DMS79 (cell line): Measurements from ENCODE around the gene SPTB.
"Not testable (repeated sequence)": the region's sequence is repeated elsewhere in the genome, so short reads cannot be mapped to it uniquely, and the experiment has no call there.

Experiments used
- DNase-seq: peaks from one replicate; lab custom pipeline; 2025; lab: John Stamatoyannopoulos, UW

SPTB gene

DNA sequence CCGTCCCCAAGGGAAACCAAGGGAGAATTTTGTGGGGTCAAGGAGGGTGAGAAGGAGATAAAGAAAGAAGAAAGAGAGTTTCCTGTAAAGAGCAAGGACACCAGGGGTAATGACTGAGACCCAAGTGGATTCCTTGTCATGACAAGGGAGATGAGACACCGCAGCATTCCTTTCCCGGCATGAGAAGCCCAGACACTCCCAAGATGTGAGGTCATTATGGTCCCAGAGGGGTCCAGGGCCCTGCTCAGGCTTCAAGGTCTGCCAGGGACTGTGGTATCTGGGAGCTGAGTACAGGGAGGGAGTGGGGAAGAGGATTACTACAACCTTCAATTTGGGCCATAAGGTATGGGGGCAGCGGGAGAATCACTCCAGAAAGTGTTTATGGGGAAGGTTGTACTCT lies 58.1 kb downstream of the SPTB start:
- DNase-seq, result no peak

DNA sequence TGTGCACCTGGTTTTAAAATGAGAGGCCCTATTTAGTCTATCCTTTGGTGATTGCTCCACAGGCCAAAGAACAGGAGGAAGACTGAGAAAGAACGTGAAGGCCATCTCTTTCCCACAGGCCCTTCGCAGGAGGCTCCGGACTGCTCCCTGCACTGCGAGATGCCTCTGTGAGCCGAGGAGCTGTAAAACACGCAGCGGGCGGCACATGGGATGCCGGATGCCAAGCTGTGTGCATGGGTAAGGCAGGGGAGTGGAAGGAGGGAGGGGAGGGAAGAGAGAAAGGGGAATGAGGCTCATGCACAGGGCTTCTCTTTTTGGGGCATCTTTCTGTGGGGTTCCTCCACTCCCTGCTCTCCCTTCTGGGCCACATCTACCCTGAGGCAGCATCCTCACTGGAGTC lies 61.6 kb downstream of the SPTB start:
- no peak for DNase-seq

DNA sequence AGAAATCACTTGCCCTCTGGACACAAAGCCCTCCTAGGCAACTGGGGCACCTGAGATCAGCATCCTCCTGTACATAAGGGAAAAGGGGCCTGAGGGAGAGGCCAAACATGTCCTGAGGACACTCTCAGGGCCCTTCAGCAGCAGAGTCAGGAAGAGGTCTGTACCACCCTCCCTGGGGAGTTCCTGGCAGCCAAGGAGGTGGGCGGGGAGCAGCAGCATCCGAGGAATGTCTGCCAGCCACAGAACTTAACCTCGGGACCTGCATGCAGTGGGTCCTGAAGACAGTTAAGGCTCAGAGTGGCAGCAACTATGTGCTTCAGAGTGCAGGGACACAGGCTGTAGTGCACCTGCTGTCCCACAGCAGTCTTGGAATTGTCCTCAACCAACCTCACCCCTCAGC lies 62.1 kb downstream of the SPTB start:
- no peak for DNase-seq

DNA sequence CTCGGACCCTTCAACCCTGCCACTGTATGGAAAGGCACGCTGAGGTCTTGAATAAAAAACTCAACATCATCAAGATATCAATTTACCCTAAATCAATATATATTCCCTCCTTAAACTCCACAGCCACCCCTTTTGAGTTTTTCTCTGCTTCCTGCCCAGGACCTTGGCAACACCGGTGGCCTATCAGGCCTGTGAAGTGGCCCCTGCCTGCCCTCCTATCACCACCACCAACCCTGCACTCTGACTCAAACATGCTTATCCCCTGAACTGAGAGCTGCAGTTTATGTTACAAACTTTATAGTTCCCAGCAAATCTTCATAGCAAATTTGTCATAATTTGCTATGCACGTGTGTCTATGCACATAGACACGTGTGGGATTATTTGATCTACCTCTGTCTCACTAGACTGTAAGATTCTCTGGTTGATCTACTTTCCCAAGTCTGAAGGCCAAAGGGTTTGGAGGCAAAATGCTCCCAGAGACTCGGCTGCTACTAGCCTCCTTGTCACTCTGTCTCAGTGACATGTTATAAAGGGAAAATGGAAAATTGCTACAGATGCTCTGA lies 63.4 kb downstream of the SPTB start:
- no peak for DNase-seq

DNA sequence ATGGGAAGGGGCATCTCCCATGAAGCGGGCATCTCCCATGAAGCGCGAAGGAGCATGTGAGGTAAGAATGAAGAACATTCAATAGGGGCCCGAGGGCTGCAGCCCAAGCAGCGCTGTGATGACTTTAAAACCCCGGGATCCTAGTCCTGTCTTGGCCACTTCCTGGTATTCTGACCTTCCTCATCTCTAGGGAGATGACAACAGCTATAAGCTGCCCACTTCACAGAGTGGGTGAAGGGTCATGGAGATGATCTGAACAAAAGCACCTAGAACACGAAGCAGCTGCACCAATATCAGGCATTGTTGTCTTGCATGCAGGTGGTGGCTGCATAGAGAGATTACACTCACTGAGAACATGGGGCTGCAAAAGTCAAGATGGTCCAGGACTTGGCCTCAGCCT lies 64.5 kb downstream of the SPTB start:
- no peak for DNase-seq

DNA sequence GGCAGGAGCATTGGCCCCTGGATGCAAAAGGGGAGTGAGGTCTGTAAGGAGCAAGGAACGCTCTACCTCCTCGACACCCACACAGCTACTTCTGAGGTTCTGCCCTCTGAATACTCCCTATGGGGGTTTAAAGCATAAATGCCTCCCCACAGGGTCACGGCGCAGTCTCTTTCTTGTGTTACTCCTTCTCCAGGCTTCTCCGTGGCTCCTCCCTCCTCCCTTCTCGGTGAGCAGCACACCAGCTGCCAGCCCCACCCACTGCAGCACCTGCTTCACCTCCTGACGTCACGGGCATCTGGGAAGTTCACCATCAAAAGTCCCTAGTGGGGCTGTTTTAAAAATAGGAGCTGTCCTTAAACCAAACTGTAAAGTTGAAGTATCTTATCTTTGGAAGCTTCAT lies 67.3 kb downstream of the SPTB start:
- DNase-seq, result peak; percentile 92

DNA sequence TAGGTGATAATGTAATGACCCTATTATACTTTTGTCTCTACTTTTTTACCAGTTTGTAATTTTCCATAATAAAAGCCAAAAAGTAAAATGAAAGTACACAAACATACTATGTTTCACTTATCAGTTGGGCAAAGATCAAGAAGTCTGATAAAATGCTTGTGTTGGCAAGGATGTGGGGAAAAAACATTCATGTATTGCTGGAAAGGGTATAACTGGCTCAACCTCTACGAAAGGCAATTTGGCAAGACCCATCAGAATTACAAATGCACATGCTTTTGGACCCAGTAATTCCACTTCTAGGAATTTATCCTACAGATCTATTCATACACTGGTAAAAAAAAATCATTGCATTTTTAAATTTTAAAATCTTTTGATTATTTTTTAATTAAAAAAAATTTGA lies 68.0 kb downstream of the SPTB start:
- DNase-seq, result no peak

DNA sequence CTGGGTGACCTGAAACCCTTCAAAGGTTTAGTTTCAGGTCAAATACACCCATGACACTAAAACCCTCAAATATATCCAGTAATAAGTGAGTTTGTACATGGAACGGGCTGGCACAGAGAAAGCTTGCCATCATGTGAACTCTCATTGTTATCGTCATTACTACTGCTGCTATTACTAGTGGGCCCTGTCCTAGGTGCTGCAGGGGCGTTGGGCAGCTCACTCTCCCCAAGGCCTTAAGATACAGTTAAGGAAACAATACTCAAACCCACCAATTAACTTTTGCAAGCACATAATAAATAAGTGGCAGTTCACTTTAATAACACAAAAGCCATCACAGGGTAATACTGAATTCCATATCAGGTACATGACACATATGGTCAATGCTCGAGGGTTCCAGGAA lies 71.3 kb downstream of the SPTB start:
- DNase-seq, result no peak

DNA sequence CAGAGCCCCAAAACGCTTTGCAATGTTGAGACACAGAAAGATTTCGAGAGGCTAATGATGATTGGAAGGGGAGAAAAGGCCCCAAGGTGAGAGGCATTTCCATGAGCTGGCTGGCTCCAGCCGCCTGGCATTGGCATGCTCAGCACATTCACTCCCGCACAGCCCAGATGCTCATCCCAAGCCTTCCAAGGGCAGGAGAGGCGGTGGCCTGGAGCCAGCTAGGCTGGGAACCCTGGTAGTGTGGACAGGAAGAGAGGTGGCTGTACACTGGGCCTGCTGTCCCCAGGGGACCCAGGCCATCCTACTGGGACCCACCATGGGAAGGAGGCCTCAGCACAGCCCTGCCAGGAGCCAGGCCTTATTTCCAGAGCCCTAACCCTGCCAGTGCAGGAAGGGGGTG lies 72.2 kb downstream of the SPTB start:
- DNase-seq, result no peak

DNA sequence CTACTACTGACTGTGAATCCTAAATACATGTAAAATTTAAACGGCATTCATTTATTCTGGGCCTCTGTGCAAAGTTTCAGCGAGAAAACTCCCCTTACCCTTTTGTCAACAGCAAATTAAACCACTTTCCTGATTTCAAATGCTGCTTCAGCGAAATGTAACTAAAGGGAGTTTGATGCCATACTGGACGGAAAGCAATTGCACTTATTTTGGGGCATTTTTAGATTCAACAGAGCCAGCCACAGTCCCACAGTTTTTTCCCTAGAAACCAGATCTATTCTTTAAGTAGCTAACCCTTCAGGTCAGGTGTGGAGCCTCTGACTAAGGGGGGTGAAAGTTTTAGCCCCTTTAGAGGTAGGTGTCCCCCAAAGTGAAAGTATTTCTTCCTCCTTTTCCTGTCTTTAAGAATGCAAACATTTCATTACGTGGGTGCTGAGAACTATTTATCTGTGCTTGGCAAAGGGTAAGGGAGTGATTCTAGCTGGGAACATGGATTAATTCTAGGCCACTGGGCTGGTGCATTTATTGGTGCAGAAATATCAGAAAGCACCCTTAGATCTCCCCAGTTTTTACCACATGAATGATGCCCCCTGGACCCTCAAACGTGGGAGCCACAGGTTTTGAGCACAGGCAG lies 72.7 kb downstream of the SPTB start:
- DNase-seq, result no peak

DNA sequence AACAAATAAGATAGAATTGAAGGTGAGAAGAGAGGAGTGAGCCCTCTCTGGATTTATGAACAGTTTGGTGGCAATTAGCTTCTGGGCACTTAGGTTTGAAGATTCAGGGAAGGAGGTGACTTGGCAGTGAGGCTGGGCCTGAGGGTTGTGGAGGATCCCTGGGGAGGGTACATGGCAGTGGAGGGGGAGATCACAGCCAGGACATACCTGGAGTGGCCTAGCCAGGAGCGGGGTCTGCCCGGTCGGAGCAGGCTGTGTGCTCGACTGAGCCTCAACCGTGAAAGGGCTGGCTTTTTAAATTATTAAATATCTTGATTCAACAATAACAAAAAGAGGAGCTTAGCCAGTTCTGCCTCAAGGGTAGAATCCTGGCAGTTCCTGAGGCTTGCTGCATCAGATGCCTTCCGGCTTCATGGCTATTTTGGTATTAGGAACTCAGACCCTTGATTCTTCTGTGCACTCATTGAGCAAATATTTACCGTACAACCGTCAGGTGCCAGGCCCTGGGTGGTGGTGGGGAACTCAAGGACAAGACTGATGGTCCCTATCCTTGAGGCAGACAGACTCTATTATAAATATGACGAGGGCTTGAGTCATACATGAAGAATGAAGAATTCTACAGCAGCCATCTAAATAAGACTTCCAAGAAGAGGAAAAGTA lies 73.4 kb downstream of the SPTB start:
- DNase-seq, result peak; percentile 89

DNA sequence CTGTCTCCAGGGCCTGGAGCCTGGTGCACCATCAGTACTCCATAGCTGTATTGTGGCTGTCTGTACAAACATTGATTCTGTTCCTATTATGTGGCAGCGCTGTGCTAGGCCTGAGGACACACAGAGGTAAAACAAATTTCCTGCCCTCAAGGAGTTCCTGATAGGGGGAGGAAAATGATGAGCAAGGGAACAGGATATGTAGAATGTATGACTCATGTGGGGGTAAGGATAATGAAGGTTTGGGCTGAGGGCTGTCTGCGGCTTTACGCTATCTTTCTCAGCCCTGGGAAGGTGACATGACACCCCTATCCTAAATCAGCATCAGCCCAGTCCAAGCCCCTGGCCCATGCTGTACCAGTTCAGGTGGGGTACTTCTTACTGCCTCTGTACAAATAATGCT lies 74.1 kb downstream of the SPTB start:
- not testable (repeated sequence) for DNase-seq

DNA sequence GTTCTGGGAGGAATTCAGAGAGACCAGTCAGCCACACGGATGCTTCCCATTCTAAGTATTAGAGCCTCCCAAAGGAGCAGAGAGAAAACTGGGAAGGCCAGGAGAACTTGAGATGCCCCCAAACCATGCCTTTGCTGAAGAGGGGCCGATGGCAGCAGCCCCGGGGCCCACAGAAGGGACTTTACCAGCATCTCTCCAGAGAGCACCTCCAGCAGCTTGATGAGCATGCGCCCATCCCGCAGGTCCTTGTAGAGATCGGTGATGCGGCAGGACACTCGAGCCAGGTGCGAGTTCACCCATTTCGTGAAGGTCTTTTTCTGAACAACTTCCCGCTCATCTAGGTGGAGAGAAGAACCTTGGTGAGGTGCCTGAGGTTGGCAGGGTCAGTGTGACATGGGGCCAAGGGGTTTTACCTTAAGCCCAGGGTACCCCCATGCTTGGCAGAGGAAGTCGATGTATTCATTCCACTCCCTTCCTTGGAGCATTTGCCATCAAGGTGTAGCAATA lies 74.9 kb downstream of the SPTB start:
- DNase-seq, result no peak

DNA sequence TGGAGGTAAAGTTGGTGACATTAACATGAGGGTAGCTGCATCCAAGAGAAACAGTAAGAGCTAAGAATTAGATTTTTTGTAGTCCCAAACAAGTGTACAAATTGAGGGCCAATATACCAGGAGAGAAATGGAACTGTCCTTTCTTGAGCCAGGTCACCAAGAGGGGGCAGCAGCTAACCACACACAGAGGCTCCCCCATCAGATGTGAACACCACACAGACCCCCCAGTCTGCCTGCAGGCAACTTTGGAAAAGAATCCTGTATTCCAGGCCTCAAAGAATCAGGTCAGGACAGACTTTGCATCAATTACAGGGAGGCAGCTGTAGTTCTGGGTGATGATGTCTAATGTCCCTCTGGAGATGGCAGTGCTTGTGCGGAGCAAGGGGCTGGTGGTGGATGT lies 77.9 kb downstream of the SPTB start:
- DNase-seq, result no peak

DNA sequence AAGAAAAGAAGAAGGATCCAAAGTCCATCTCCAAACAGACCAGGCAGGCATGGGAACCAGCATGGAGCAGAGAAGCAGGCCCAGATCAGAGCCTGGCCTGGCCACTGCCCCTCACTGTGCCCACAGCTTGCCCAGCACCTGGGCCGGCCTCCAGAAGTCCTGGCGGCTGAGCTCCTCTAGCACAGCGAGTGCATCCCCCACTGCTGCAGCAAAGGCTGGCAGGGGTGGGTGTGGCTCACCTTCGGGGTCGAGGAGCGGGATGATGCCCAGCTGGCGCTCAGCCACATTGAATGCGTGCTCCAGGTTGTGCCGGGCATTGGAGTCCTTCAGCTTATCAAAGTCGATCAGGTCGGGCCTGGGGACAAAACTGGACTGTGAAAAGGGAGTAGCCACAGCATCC lies 78.7 kb downstream of the SPTB start:
- DNase-seq, result no peak

DNA sequence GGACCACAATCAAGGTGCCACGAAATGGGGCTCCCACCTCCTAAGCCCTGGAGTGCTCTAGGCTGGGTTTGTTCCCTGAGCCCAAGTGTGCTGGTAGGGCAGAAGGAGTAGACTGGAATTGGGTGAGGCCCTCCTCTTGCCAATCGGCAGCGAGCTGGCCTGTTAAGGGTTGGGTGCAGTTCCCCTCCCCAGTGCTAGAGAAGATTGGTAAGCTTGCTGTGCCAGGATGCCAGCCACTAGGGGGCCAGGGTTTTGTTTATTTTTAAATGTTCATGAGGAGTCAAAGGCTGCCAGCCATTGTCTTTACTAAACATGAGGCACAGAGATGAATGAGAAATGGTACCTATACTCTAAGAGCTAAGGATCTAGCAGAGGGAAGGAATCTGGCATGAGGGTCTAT lies 79.7 kb downstream of the SPTB start:
- no peak for DNase-seq

DNA sequence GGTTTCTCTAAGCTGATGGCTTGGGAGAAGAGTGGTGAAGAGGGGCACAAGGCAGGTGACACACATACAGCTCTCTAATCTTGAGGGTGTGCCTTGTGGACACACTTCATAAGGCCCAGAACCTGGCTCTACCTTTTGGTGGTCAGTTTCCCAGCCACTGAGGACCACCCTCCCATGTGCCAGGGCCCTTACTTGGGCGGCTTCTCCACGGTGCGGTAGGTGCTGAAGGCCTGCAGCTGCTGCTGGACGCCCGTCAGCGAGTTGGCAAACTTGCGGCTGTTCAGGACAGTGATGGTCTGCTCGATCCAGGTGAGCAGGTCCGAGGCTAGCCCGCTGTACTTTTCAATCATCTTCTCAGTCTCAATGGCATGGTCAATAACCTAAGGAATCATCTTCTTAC lies 80.2 kb downstream of the SPTB start:
- DNase-seq, result no peak

DNA sequence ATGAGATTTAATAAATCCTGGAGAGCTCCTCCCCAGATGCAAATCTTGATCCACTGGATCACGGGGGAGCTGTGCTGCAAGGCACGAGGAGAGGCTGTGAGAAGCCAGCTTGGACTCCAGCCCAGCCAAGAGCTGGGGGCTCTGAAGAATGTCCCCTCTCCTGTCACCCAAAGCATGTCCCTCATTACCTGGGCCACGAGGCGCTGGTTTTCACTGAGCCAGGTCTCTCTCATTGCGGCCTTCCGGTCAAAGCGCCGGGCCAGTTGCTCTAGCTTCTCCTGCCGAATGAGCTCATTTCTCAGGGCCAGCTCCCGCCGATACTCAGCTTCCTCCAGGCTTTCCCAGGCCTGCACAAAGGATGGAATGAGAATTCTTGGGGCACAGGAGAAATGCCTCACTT lies 83.3 kb downstream of the SPTB start:
- DNase-seq, result no peak

DNA sequence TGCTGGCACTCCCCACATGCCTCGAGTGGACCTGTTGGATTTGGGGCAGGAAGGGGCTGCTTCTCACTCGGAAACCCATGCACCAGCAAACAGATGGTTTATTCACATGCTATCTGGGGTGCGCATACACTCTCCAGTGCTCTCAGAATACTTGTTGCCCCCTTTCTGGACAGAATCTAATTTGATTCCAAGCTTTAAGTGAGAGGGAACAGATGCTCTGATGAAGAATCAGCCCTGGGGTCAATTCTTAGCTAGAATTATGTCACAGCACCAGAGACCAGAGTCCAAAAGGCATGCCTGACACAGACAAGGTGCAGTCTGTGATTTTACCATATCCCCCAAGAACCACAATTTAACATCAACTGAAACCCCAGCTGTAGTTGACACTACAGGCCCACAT lies 83.8 kb downstream of the SPTB start:
- DNase-seq, result no peak

DNA sequence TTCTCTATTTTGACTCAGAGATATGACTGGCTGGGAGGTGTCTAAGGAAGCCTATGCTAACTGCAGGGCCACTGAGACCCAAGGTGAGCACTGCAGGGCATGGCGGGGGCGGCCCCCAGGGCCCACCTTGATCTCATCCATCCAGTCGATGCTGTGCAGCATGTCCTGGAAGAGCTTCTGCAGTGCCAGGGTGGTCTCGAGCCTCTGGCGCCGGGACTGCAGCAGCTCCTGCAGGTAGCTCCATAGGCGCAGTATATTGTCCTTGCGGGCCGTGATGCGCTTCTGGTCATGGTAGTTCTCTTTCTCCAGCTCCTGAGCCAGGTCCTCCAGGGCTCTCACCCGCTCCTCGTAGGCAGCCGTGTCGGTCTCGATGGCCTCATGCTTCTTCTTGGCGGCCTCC lies 84.5 kb downstream of the SPTB start:
- no peak for DNase-seq

DNA sequence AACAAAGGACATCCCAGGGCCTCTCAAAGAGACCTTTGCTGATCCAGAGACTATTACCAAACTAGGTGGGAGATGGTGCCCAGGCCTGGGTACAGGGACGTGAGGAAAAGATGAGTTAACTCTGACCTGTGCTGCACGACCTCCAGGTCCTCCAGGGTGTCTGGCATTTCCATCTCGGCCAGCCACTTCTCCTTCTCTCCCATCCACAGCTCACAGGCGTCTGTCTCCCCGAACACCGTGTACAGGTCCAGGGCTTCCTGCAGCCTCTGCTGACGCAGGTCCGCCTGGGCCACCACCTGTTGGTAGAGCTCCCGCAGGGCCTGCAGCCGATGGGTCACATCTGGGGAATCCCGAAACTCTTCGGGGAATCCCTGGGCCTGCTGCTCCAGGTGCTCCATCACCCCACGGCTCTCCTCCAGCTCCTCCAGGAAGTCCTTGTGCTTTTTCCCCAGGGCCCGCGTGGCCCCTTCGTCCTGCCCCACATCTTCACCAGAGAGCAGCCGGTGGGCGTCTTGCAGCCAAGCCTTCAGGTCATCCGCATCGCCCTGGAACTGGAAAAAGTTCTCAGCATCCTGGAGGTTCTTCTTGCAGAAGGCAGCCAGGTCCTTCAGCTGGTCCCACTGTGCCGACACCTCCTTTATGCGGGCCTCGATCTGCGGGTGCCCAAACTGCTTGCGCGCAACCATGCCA lies 86.7 kb downstream of the SPTB start:
- DNase-seq, result no peak

DNA sequence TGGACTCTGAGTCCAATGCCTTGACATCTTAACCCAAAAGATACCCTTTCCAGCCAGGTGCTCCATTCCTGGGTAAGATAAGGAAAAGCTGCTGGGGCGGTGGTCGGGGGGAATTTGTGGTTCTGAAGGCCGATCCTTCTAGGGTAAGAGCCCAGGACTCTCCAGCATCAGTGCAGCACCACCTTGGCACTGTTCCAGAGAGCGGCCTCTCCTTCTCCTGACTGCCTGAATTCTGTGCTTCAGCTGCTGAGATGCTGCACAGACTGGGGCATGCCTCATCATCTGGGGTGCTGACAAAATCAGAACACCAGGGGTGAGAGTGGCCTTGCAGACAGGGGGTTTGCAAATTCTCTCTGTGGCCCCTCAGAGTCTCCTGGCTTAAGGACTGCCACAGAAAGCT lies 87.5 kb downstream of the SPTB start:
- no peak for DNase-seq

DNA sequence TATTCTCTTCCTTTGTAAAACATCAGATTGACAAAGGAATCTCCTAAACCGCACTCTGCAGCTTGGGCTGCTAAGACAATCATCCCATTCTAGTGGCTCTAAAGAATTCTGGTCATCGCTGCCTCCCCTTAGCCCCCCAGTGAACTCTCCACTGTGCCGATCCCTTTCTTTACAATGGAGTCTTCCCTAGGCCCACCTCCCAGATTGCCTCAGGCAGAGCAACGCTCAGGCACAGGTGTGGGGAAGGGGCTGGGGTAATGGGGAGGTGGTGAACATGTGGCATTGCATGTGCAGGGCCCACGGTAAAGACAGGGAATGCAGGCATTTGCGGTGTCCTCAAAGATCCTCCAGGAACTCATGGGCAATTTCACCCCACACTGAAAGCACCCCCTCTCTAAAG lies 89.2 kb downstream of the SPTB start:
- no peak for DNase-seq
